ENCODE data around the gene ARID1B. TPM values are rescaled to one million over a fixed set of nuclear protein-coding genes. Genes with fewer than 3 reads are reported as not detected.
A peak's percentile ranks its signal among the peaks of the same experiment; 100 is the strongest.

ARID1B gene
- total RNA-seq, 6 experiments from 2014 or later = 32.5 to 44.3 (median 36.5) TPM

DNA sequence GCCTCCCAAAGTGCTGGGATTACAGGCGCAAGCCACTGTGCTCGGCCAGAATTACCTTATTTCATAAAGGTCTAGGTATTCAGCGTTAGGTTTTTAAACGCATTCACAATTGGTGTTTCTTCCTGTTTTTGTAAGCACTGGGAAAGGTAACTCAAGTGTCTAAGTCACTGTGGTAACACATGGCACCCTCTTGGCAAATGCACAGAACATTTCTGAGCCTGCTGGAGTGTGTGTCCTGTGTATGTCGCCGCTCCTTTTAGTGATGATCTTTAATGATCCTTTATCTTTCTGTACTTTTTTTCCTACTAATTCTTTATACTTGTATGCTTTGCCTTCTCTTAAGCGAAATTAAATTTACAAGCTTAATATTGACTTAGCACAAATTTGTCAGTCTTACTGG is 263.0 kb downstream of the ARID1B start:
- H3K27me3 Mint-ChIP-seq (ENCODE audit: insufficient read depth) = no peaks in the 10 kb centered on the region; the same call in 1 of the 2 replicates
- H3K9me3 Mint-ChIP-seq = no peaks in the 10 kb centered on the region
- H3K4me1 Mint-ChIP-seq (ENCODE audit: low read depth) = peaks cover 23% of the 10 kb centered on the region
- H3K27ac Mint-ChIP-seq = no peak overlapping the region
- no peak for TF ChIP-seq CTCF (IDR thresholded peaks at IDR 0.05)
- H3K4me3 Mint-ChIP-seq = no peak overlapping the region
- H3K36me3 Mint-ChIP-seq (ENCODE audit: low read depth) = no peaks in the 10 kb centered on the region
- no peak for DNase-seq

DNA sequence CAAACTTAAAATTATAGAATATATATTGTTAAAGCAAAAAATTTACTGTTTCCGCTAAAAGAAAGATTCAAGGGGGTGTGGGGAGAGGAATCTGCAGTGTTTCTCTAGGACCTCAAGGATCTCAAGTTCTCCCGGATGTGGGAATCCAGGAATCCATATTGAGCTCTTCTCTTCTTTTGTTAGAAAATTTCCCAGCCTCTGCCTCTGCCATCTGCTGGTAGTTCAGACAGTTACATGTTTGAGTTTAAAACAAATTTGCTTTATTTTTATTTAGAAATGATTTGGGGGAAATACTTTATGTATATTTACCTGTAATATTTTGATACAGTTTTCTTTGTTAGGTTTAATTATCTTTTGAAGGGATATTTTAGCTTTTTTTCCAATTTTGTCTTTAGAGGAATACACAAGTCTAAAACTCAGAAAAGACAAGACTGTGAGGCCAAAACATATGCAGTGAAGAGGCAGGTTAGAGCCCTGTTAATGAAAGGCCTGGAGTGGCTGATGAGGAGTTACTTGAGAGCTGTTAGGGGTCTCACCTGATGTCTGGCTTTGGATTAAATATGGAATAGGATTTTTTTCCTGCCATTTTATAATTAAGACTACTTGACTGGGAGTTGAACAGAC is 268.8 kb downstream of the ARID1B start:
- Mint-ChIP-seq H3K9me3 (no peaks in the 10 kb centered on the region), H3K4me3 (no peak overlapping the region), H3K36me3 (ENCODE audit: low read depth) (no peaks in the 10 kb centered on the region), H3K27me3 (ENCODE audit: insufficient read depth) (no peaks in the 10 kb centered on the region; the same call in 1 of the 2 replicates), H3K27ac (peak overlapping the region; percentile 55), H3K4me1 (ENCODE audit: low read depth) (peaks cover 44% of the 10 kb centered on the region)
- peak; percentile 64 for DNase-seq
- peak; percentile 86 for TF ChIP-seq CTCF (IDR thresholded peaks at IDR 0.05)

DNA sequence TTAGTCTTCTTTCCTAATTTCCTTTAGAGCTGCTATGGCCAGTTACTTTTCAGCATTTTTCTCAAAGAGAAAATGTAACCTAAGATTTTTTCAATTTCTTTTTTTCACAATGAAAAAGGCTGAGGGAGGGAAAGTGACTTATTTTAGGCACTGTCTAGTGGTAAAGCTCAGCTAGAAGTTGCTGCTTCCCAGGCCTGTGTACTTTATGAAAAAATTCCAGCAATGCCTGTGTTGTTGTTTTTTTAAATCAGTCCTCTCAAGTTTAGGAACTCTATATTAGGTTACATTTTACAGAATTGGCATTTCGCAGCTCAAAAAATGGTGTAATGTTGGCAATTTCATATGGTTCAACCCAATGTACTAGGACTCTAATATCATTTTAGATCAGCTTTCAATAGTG is 269.6 kb downstream of the ARID1B start:
- H3K4me3 Mint-ChIP-seq = no peak overlapping the region
- H3K27ac Mint-ChIP-seq = no peak overlapping the region
- H3K9me3 Mint-ChIP-seq = no peaks in the 10 kb centered on the region
- TF ChIP-seq CTCF (IDR thresholded peaks at IDR 0.05) = no peak
- H3K27me3 Mint-ChIP-seq (ENCODE audit: insufficient read depth) = no peaks in the 10 kb centered on the region; the same call in 1 of the 2 replicates
- DNase-seq = no peak
- no peaks in the 10 kb centered on the region for H3K36me3 Mint-ChIP-seq (ENCODE audit: low read depth)
- peaks cover 46% of the 10 kb centered on the region for H3K4me1 Mint-ChIP-seq (ENCODE audit: low read depth)

GRCh38 chr6:157047328-157047727 is 270.1 kb downstream of the ARID1B start:
- no peak for TF ChIP-seq CTCF (IDR thresholded peaks at IDR 0.05)
- Mint-ChIP-seq H3K9me3 (no peaks in the 10 kb centered on the region), H3K4me1 (ENCODE audit: low read depth) (peaks cover 46% of the 10 kb centered on the region), H3K27me3 (ENCODE audit: insufficient read depth) (no peaks in the 10 kb centered on the region; the same call in 1 of the 2 replicates), H3K4me3 (no peak overlapping the region), H3K36me3 (ENCODE audit: low read depth) (no peaks in the 10 kb centered on the region), H3K27ac (no peak overlapping the region)
- no peak for DNase-seq

- Mint-ChIP-seq H3K4me1 (ENCODE audit: low read depth) (peaks cover 45% of the 10 kb centered on the region), H3K27me3 (ENCODE audit: insufficient read depth) (no peaks in the 10 kb centered on the region; the same call in 1 of the 2 replicates), H3K9me3 (no peaks in the 10 kb centered on the region), H3K27ac (no peak overlapping the region), H3K4me3 (no peak overlapping the region), H3K36me3 (ENCODE audit: low read depth) (no peaks in the 10 kb centered on the region)
- no peak for DNase-seq
- TF ChIP-seq CTCF (IDR thresholded peaks at IDR 0.05) = no peak
These were observed 270.8 kb downstream of the ARID1B start for GRCh38 chr6:157047951-157048350.
